GM12873 (cell line): ENCODE results near the gene MAP3K21.

Experiments
- TF ChIP-seq, protein P1 (sequence below): IDR thresholded peaks from 2 replicates; pipeline ENCODE4 v1.5.1; 2012; ENCODE audit warnings: low read depth, mild to moderate bottlenecking, moderate library complexity, low read length, control low read depth; ENCODE audit not compliant: insufficient read depth; ENCODE audit errors: missing control alignments

The MAP3K21 gene

DNA sequence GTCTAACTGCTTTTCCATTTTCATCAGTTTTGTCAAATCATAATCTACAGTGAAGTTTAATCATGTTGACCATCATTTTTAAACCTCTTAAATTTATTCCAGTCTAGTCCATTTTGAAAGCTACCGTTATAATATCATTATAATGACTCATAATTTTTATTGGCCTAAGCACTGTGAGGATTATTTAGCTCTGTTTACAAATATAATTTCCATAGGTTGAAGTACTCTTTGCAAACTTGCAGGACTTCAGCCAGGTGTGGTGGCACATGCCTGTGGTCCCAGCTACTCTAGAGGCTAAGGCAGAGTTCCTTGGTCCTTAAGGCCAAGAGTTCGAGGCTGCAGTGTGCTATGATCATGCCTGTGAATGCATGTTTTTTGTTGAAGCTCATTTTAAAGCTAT is 54.3 kb downstream of the MAP3K21 start:
- TF ChIP-seq, protein P1, sequence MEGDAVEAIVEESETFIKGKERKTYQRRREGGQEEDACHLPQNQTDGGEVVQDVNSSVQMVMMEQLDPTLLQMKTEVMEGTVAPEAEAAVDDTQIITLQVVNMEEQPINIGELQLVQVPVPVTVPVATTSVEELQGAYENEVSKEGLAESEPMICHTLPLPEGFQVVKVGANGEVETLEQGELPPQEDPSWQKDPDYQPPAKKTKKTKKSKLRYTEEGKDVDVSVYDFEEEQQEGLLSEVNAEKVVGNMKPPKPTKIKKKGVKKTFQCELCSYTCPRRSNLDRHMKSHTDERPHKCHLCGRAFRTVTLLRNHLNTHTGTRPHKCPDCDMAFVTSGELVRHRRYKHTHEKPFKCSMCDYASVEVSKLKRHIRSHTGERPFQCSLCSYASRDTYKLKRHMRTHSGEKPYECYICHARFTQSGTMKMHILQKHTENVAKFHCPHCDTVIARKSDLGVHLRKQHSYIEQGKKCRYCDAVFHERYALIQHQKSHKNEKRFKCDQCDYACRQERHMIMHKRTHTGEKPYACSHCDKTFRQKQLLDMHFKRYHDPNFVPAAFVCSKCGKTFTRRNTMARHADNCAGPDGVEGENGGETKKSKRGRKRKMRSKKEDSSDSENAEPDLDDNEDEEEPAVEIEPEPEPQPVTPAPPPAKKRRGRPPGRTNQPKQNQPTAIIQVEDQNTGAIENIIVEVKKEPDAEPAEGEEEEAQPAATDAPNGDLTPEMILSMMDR = no peak

DNA sequence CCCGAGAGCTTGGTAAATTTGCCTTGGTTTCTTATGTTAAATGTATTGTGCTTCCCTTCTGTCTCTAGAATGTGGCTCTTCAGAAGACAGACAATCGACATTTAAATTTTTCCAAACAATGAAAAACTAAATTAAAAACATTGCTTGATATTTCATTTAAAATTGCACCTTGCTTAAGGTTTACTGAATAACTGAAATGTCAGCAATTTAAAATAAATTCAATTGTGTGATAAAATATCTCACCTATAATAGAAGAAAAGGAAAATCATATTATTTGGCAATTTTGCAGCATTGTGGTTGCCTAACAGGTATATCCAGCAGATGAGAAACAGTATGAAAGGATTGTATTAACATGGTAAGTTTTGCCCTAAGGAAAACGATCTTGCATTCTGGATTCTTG is 56.5 kb downstream of the MAP3K21 start:
- TF ChIP-seq, protein P1 = no peak

DNA sequence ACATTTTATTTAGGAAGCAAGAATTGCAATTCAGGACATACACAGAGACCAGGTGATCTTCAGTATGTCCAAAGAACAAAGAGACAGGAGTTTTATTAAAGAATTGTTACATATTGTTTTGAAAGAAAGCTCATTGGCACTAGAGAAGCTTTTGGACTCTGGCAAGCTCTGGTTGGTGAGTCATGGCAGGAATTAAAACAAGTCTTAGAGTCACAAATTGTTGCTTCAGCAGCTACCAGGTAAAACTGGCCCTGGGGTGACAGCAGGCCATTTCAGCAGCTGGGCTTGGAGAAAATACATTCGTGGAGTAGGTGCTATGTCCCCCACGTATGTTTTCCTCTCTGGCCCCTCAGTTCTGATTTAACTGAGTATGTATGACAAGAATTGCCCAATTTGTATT is 58.8 kb downstream of the MAP3K21 start:
- TF ChIP-seq, protein P1 = no peak

DNA sequence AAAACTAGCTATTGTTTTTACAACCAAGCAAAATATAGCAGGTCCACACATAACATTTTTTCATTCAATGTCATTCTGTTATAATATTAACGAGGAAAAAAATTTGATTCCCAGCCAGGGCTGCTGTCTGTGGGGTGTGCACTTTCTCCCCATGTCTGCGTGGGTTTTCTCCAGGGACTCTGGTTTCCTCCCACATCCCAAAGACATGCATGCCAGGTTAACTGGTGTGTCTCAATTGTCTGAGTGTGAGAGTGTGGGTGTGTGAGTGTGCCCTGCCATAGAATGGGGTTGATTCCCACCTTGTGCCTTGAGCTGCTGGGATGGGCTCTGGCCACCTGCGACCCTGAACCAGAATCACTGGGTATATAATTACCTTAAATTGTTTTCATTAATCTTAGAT is 60.1 kb downstream of the MAP3K21 start:
- TF ChIP-seq, protein P1 = no peak

DNA sequence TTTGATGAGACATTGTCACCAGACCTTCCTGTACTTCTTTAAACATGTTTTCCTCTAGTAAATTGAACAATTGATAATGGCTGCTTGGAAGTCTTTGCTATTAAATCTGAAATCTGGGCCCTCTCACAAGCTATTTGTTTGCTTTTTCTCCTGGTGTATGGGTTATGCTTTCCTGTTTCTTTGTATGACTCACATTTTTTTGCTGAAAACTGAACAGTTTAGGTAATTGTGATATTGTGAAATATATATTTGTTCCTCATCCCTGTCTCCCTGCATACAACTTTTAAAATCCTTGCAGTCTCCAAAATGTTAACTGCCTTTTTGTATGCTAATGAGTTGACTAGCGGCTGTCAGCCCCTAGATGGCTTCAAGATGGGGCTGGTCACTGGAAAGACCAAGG is 61.6 kb downstream of the MAP3K21 start:
- TF ChIP-seq, protein P1 = no peak

DNA sequence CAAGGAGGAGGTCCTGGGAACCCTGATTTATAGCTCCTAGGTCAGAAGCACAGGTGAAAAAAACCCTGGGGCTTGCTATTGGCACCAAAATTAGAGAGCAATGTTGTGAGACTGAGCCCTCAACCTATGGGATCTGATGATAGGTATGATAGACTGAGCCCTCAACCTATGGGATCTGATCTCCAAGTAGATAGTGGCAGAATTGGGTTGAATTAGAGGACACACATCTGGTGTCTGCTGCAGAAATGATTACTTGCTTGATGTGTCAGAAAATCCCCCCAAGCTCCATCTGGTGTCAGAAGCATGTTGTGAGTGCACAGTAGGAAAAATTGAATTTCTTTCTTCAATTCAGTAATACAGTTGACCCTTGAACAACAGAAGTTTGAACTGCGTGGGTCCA is 62.4 kb downstream of the MAP3K21 start:
- TF ChIP-seq, protein P1 = no peak

DNA sequence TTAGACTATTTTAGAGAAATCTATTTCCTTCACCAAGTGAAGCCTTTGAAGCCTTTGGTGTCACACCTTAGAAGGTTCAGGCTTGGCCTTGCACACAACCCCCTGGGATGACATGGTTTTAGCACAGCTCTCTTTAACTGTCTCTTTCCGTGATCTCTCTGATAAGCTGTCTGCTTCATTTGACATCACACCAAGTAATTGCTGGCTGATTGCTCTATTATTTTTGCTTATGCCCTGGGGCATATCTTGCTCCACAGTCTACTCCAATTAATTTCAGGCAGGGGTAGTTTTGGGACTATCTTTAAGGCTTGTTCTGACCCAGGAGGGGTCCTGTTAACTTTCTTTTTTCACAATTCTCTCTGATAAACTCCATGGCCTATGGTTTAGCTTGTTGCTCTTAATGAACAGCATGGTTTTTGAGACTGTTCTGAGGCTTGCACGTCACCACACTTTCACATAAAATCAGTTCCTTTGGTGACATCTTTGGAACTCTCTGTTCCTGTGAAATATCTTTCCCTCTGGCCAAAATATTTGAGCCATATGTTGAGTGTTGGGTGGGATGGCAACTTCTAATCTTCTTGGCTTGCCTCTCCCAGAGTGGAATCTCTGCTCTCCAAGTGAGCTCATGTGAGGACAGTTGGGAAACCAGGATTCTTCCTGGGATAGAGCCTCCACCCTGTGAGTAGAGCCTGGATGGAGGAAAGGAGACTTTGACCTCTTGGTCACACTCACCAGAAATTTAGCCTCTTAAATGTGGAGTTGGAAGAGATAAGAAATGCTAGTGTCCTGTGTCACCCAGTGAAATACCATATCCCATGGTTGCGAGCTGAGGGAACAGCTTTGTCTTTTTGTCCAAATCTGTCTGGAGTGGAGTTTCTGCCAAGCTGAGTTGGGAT is 63.6 kb downstream of the MAP3K21 start:
- TF ChIP-seq, protein P1 = no peak
